Measurements from ENCODE around the gene ALG12. TPM values are rescaled to one million over a fixed set of nuclear protein-coding genes. Genes with fewer than 3 reads are reported as not detected.

ALG12 gene
- total RNA-seq, 2 donors from 2014 or later, result 19.7 to 26.2 TPM

DNA sequence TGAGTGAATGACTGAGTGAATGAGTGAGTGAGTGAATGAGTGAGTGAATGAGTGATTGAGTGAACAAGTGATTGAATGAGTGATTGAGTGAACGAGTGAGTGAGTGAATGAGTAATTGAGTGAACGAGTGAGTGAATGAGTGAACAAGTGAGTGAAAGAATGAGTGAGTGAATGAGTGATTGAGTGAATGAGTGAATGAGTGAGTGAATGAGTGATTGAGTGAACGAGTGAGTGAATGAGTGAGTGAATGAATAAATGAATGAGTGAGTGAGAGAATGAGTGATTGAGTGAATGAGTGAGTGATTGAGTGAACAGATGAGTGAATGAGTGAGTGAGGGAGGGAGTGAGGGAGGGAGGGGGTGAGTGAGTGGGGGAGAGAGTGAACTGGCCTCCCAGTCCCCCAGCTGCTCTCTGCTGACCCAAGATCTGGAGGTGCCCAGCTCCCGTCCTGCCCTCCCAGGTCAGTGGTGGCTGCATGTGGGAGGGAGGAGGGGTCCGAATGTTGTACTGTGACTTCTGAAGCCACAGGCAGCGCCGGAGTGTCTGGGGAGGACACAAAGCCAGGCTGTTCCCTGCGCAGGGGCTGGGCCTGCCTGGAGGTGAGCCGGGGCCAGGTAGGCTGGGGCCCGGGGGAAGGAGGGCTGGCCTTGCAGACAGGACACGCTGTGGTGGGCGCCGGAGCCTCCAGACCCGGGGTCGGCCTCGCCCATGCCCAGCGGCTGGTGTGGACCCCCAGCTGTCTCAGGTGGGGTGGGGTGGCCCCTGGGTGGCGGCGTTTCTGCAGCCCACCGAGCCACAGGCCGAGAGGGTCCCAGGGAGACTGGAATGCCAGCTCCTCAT lies 24.5 kb upstream of the ALG12 start:
- 90 to 91% methylated on average over 17 to 21 of the region's 21 CpGs for WGBS, 2 experiments (ENCODE audit: insufficient coverage in 1 of 2, insufficient read length in 1 of 2)
- Mint-ChIP-seq H3K36me3 (ENCODE audit: low read depth) (no peaks in the 10 kb centered on the region), H3K27ac (no peak overlapping the region), H3K4me3 (no peak overlapping the region), H3K27me3 (ENCODE audit: insufficient read depth) (peaks cover 2% of the 10 kb centered on the region), H3K9me3 (peaks cover 5% of the 10 kb centered on the region), H3K4me1 (no peaks in the 10 kb centered on the region)
- no peaks in the 10 kb centered on the region for H3K27me3 ChIP-seq (ENCODE audit: control insufficient read depth, insufficient read depth, low read length, poor library complexity, severe bottlenecking)
- TF ChIP-seq, protein P1, sequence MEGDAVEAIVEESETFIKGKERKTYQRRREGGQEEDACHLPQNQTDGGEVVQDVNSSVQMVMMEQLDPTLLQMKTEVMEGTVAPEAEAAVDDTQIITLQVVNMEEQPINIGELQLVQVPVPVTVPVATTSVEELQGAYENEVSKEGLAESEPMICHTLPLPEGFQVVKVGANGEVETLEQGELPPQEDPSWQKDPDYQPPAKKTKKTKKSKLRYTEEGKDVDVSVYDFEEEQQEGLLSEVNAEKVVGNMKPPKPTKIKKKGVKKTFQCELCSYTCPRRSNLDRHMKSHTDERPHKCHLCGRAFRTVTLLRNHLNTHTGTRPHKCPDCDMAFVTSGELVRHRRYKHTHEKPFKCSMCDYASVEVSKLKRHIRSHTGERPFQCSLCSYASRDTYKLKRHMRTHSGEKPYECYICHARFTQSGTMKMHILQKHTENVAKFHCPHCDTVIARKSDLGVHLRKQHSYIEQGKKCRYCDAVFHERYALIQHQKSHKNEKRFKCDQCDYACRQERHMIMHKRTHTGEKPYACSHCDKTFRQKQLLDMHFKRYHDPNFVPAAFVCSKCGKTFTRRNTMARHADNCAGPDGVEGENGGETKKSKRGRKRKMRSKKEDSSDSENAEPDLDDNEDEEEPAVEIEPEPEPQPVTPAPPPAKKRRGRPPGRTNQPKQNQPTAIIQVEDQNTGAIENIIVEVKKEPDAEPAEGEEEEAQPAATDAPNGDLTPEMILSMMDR (conservative IDR thresholded peaks at IDR 0.05), result no peak
- no peaks in the 10 kb centered on the region for H3K4me1 ChIP-seq (ENCODE audit: control insufficient read depth, insufficient read depth, low read length)
- H3K9me3 ChIP-seq (ENCODE audit: control insufficient read depth, low read length), result no peaks in the 10 kb centered on the region
- no peaks in the 10 kb centered on the region for H3K36me3 ChIP-seq (ENCODE audit: control insufficient read depth, insufficient read depth, low read length)
- no peak overlapping the region for H3K4me3 ChIP-seq (ENCODE audit: low read length)
- no peak overlapping the region for H3K9ac ChIP-seq (ENCODE audit: extremely low read depth, low read length, poor library complexity, severe bottlenecking)
- H3K27ac ChIP-seq (ENCODE audit: low read depth, low read length), result no peak overlapping the region
- no peak for DNase-seq

DNA sequence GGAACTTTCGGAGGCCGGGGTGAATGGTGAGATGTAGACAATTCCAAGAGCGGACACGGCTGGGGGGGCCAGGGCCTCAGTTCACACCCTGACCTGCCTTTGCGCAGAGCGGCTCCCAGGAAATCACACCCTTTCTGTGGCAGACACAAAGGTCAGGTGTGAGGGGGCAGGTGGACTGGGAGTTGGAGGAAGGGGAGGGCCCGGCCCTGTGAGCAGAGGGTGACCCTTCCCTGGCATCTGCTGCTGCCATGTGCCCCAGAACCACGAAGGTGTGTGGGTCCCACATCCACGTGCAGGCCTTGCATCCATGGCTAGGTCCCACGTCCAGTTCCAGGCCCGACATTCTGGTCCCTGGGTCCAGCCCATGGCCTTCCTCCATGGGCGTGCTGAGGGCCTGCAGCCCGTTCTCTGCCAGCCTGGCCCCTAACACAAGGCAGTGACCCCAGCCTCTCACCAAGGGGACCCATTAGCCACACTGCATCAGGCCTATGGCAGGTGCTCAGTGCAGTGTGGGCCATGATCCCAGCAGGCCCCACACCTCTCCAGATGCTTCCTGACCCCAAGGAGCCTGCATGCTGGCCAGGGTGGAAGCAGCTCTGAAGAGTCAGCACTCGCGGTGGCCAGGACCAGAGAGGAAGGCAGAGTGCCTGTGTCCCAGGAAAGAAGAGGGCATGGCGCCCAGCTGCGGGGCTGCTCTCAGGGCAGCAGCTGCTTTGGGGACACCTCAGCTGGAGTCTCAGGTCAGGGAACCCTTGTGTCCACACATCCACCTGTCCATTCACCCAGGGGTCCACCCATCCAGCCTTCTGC lies 23.5 kb upstream of the ALG12 start:
- WGBS, 2 experiments (ENCODE audit: insufficient coverage in 1 of 2, insufficient read length in 1 of 2), result 91 to 97% methylated on average over 9 to 17 of the region's 17 CpGs
- Mint-ChIP-seq H3K27me3 (ENCODE audit: insufficient read depth) (peaks cover 2% of the 10 kb centered on the region), H3K4me3 (no peak overlapping the region), H3K9me3 (peaks cover 5% of the 10 kb centered on the region), H3K4me1 (no peaks in the 10 kb centered on the region), H3K27ac (no peak overlapping the region), H3K36me3 (ENCODE audit: low read depth) (no peaks in the 10 kb centered on the region)
- Histone ChIP-seq H3K36me3 (ENCODE audit: control insufficient read depth, insufficient read depth, low read length) (no peaks in the 10 kb centered on the region), H3K27me3 (ENCODE audit: control insufficient read depth, insufficient read depth, low read length, poor library complexity, severe bottlenecking) (no peaks in the 10 kb centered on the region), H3K4me1 (ENCODE audit: control insufficient read depth, insufficient read depth, low read length) (no peaks in the 10 kb centered on the region), H3K27ac (ENCODE audit: low read depth, low read length) (no peak overlapping the region), H3K9me3 (ENCODE audit: control insufficient read depth, low read length) (no peaks in the 10 kb centered on the region), H3K4me3 (ENCODE audit: low read length) (no peak overlapping the region), H3K9ac (ENCODE audit: extremely low read depth, low read length, poor library complexity, severe bottlenecking) (no peak overlapping the region)
- TF ChIP-seq, protein P1 (conservative IDR thresholded peaks at IDR 0.05), result no peak
- no peak for DNase-seq

GRCh38 chr22:49938565-49939136 lies 20.4 kb upstream of the ALG12 start:
- Mint-ChIP-seq H3K4me3 (no peak overlapping the region), H3K27ac (no peak overlapping the region), H3K27me3 (ENCODE audit: insufficient read depth) (peaks cover 2% of the 10 kb centered on the region), H3K9me3 (peaks cover 5% of the 10 kb centered on the region), H3K36me3 (ENCODE audit: low read depth) (no peaks in the 10 kb centered on the region), H3K4me1 (no peaks in the 10 kb centered on the region)
- H3K4me3 ChIP-seq (ENCODE audit: low read length), result no peak overlapping the region
- H3K27ac ChIP-seq (ENCODE audit: low read depth, low read length), result no peak overlapping the region
- TF ChIP-seq, protein P1 (conservative IDR thresholded peaks at IDR 0.05), result no peak
- H3K27me3 ChIP-seq (ENCODE audit: control insufficient read depth, insufficient read depth, low read length, poor library complexity, severe bottlenecking), result no peaks in the 10 kb centered on the region
- no peaks in the 10 kb centered on the region for H3K9me3 ChIP-seq (ENCODE audit: control insufficient read depth, low read length)
- WGBS, 2 experiments (ENCODE audit: insufficient coverage in 1 of 2, insufficient read length in 1 of 2), result 93 to 95% methylated on average over 10 to 19 of the region's 19 CpGs
- DNase-seq, result no peak
- H3K9ac ChIP-seq (ENCODE audit: extremely low read depth, low read length, poor library complexity, severe bottlenecking), result no peak overlapping the region
- no peaks in the 10 kb centered on the region for H3K4me1 ChIP-seq (ENCODE audit: control insufficient read depth, insufficient read depth, low read length)
- H3K36me3 ChIP-seq (ENCODE audit: control insufficient read depth, insufficient read depth, low read length), result no peaks in the 10 kb centered on the region

Measured in endodermal cell (in vitro differentiated cells).